Measurements from ENCODE around the gene PRKG1. TPM values are rescaled to one million over a fixed set of nuclear protein-coding genes. Genes with fewer than 3 reads are reported as not detected.

Gene PRKG1
- total RNA-seq, 1 experiment from 2014 or later, result 10.4 TPM

GRCh38 chr10:52004342-52004949, 930.2 kb downstream of the PRKG1 start:
- H3K4me3 Mint-ChIP-seq, result no peak overlapping the region
- no peak for DNase-seq

More at GRCh38 chr10:52004342-52004949, 930.2 kb downstream of the PRKG1 start:
- no peaks in the 10 kb centered on the region for H3K79me2 ChIP-seq (ENCODE audit: insufficient read depth, low read length)
- TF ChIP-seq CTCF (conservative IDR thresholded peaks at IDR 0.05), result peak; percentile 80
- peaks cover 0 to 3% of the 10 kb centered on the region in 2 experiments; a peak in 1 of 4 replicates for H3K4me1 Mint-ChIP-seq
- no peak overlapping the region for H3K4ac ChIP-seq (ENCODE audit: low read depth, low read length)
- no peak overlapping the region for H2BK20ac ChIP-seq (ENCODE audit: low read depth, low read length, poor library complexity, severe bottlenecking)
- no peak overlapping the region for H3K56ac ChIP-seq (ENCODE audit: insufficient read length, low read depth, low read length)
- H3K27ac Mint-ChIP-seq, result no peak overlapping the region
- no peak overlapping the region for H2AK5ac ChIP-seq (ENCODE audit: insufficient read length, low read length)
- H3K23me2 ChIP-seq (ENCODE audit: insufficient read length, low read depth, low read length, poor library complexity, severe bottlenecking), result no peaks in the 10 kb centered on the region
- no peak overlapping the region for H2BK12ac ChIP-seq (ENCODE audit: insufficient read length, low read depth, low read length)
- peaks cover 26 to 34% of the 10 kb centered on the region in 2 experiments for H3K9me3 Mint-ChIP-seq
- peaks cover 3% of the 10 kb centered on the region for H3K27me3 Mint-ChIP-seq (ENCODE audit: low read depth)
- no peak overlapping the region for H3K14ac ChIP-seq (ENCODE audit: insufficient read depth, low read length)
- no peak overlapping the region for H3K23ac ChIP-seq (ENCODE audit: insufficient read length, low read depth, low read length)
- no peak overlapping the region for H3T11ph ChIP-seq (ENCODE audit: low read length)
- no peak overlapping the region for H3K4me2 ChIP-seq (ENCODE audit: insufficient read depth, insufficient read length, low read length)
- H3K27ac ChIP-seq (ENCODE audit: insufficient read length, low read depth, low read length), result no peak overlapping the region
- H2BK5ac ChIP-seq (ENCODE audit: insufficient read length, low read length), result no peak overlapping the region
- H3K18ac ChIP-seq (ENCODE audit: insufficient read length, low read depth, low read length), result no peak overlapping the region
- H4K8ac ChIP-seq (replicated peaks; ENCODE audit: insufficient read length, low read depth, low read length), result no peak overlapping the region
- H2AFZ ChIP-seq (ENCODE audit: low read length), result no peak overlapping the region
- H4K20me1 ChIP-seq (ENCODE audit: control insufficient read depth, insufficient read depth, insufficient read length), result no peaks in the 10 kb centered on the region
- WGBS (ENCODE audit: extremely low coverage, insufficient read length, low lambda C conversion rate), result no CpG with 5 or more reads among the region's 5 CpGs
- no peaks in the 10 kb centered on the region for H3K79me1 ChIP-seq (ENCODE audit: insufficient read depth, low read depth, low read length, poor library complexity, severe bottlenecking)
- no peak overlapping the region for H2BK120ac ChIP-seq (ENCODE audit: low read depth, low read length, poor library complexity, severe bottlenecking)
- no peaks in the 10 kb centered on the region for H3K4me1 ChIP-seq (ENCODE audit: insufficient read depth, low read length)
- H3K9me3 ChIP-seq (ENCODE audit: control insufficient read depth, low read depth, low read length), result peaks cover 6% of the 10 kb centered on the region
- no peaks in the 10 kb centered on the region for H3K27me3 ChIP-seq (ENCODE audit: insufficient read depth, low read length)
- no peak overlapping the region for H4K5ac ChIP-seq (ENCODE audit: insufficient read length, low read depth, low read length)
- H3K36me3 Mint-ChIP-seq (ENCODE audit: insufficient read depth in 1 of 3, low read depth in 3 of 3), result peaks cover 13 to 36% (median 17%) of the 10 kb centered on the region in 3 experiments
- no peak overlapping the region for H4K91ac ChIP-seq (ENCODE audit: insufficient read length, low read depth, low read length)
- no peak overlapping the region for H2BK15ac ChIP-seq (ENCODE audit: low read depth, low read length)
- H3K9ac ChIP-seq (ENCODE audit: extremely low read depth, insufficient read length, low read length), result no peak overlapping the region

All from H9 (cell line).